GM19328 (cell line): ENCODE data around the gene PGD.
"Not testable (repeated sequence)": the region's sequence is repeated elsewhere in the genome, so short reads cannot be mapped to it uniquely, and the experiment has no call there.

Experiments
- ATAC-seq: cut with Tn5 transposase; IDR thresholded peaks from one replicate; pipeline ENCODE4 v1.9.1; 2021; ENCODE audit warnings: mild to moderate bottlenecking, moderate library complexity; ENCODE audit not compliant: unreplicated experiment

Gene PGD

DNA sequence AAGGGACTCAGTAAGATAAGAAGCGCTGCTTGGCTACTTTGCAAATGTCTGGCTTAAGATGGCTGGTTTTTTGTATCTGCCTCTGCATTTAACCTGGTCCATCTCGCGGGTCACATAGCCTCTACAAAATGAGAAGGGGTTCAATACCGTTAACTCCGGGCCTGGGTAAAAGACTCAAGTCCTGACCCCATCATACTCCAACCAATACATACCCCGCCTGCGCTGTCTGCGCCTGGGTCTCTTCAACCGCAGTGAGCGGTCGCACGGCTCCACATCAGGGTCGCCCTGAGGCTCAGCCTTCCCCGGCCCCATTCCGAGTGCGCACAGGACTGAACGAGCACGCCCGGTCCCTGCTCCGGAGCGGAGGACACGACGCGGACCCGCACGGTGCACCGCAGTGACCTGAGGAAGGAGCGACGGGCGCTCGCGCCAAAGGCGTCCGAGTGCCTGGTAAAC lies 558 bp upstream of the PGD start:
- no peak for ATAC-seq

DNA sequence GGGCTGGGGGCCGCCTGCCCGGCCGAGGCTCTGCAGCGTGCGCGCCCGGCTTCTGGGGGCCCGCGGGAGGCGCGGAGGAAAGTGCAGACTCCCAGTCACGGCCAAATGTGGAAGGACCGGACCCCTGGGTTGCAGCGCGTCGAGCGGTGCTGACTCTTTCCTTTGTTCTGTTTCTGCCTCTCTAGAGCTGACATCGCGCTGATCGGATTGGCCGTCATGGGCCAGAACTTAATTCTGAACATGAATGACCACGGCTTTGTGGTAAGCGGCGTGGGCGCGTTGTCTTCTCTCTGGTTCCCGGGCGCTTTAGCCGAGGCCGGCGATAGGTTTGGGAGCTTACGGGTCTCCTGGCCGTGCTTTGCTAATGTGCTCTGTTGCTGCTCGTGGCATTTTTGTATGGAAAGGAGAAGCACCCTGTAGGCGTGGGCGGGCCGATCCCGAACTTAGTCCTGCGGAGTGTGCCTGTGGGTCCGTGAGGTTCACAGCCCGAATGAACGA lies 629 bp downstream of the PGD start:
- no peak for ATAC-seq

DNA sequence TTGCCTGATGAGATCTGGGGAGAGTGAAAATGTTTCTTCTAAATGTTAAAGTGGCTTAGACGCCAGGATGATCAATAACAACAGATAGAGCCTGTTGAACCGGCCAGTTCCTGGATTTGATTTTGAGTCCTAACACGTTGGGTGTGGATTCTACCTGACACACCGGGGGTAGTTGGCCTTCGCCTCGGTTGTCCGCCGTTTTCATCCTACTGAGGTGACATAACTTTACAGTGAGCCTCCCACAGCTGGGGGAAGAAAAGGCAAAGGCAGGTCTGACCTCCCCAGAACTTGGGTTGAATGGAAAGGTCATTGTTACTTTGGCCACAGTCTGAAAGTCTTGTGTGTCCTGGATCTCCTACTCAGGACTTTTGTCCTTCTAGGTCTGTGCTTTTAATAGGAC lies 1.1 kb downstream of the PGD start:
- no peak for ATAC-seq

DNA sequence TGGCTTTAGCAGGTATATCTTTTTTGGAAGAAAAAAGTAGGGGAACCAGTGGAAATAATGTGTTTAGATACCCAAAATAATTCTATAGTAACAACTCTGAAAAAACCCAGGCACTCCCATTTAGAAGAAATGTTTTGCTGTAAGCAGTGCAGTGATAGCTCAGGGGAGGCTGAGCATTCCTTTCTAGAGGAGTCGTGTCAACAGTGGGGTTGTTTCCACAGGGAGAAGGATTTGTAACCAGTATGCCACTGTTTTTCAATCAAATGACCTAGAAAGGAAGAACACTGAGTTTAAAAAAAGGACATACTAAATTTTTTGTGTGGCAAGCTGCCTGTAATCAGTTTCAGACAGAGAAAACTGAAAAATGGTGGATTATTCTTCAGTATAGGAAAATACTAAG lies 2.4 kb downstream of the PGD start:
- ATAC-seq: no peak

DNA sequence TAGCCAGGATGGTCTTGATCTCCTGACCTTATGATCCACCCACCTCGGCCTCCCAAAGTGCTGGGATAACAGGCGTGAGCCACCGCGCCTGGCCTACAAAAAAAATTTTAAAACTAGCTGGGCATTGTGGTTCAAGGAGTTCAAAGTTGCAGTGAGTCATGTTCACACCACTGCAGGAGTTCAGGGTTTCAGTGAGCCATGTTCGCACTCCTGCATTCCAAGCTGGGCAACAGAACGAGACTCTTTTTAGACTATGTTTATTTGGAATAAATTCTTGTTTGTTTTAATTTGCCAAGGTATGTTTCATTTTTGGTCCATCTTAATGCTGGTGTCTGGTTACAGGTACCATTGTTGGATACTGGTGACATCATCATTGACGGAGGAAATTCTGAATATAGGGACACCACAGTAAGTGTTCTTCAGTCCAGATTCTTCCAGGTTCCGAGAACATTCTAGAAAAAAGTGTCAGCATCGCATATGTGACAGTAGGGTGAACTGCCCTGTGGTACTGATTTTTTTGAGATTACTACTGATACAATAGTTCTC lies 3.9 kb downstream of the PGD start:
- no peak for ATAC-seq

DNA sequence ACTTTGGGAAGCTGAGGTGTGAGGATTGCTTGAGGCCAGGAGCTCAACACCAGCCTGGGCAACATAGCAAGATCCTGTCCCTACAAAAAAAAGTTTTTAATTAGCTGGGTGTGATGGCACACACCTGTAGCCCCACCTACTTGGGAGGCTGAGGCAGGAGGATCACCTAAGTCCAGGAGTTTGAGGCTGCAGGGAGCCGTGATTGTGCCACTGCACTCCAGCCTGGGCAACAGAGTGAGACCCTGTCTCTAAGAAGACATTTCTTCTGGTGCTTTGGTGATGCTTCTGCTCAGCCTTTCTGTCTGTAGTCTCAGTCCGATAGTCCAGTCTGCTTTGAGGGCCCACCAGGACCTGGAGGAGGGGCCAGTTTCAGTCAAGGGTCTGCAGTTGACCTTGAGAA lies 8.3 kb downstream of the PGD start:
- no peak for ATAC-seq

DNA sequence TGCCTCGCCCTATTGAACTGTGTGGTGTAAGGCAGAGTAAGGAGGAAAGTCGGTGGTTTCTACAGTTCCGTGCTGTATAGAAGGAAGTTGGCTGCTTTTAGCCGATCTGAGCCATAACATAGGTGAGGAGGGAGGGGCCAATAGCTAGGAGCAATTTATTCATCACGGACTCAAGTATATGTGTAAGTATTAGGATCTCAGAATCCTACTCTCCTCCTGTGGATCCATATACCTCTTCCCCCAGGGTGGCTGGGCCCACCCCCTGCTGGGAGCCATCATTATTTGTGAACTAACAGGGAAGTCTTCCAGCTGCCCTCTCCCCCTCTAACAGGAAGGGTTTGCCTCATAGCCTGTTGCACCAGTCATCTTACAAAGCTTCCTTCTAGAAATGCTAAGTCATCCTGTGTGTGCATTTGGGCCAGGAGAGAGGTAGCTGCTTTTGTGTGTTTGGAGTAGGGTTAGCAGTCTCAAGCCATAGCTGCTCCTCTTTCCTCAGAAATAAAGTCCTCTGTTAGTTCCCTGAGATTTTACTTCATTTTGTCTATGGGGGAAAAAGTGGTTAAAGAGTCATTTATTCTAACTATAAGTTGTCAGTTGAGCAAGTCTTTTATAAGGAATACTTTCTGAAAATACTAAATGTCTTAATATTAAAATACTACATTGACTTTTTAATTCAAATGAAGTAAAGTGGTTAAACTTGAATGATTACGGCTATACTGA lies 16.5 kb downstream of the PGD start:
- ATAC-seq: no peak

DNA sequence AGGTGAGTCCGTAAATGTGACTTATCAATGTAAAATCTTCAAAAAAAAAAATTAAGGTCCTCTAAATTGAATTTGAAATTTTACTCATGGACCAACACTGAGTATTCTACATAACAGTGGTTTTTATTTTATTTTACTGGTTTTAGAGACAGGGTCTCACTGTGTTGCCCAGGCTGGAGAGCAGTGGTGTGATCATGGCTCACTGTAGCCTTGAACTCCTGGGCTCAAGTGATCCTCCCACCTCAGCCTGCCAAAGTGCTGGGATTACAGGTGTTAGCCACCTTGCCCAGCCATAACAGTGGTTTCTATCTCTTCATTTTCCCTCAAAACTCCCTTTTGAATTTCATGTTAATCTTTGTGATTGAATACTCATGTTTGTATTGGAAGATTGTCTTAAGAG lies 17.1 kb downstream of the PGD start:
- ATAC-seq: not testable (repeated sequence)

DNA sequence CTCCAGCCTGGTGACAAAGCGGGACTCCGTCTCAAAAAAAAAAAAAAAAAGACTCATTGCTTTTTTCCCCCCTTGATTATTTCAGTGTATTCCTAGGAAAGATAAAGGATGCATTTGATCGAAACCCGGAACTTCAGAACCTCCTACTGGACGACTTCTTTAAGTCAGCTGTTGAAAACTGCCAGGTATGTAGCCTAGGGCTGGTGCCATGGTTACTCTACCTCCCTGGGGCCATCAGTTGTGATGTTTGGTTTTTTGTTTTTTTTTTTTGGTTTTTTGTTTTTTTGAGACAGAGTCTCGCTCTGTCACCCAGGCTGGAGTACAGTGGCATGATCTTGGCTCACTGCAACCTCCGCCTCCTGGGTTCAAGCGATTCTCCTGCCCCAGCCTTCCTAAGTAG lies 19.9 kb downstream of the PGD start:
- ATAC-seq: not testable (repeated sequence)

DNA sequence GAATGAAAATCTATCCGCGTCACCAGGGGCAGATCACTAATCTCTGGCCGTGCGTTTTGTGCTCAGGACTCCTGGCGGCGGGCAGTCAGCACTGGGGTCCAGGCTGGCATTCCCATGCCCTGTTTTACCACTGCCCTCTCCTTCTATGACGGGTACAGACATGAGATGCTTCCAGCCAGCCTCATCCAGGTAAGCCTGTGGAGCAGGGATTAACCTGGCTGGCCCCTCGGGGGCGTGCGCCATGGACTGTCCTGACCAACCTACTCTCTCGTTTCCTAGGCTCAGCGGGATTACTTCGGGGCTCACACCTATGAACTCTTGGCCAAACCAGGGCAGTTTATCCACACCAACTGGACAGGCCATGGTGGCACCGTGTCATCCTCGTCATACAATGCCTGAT lies 20.5 kb downstream of the PGD start:
- ATAC-seq: no peak

DNA sequence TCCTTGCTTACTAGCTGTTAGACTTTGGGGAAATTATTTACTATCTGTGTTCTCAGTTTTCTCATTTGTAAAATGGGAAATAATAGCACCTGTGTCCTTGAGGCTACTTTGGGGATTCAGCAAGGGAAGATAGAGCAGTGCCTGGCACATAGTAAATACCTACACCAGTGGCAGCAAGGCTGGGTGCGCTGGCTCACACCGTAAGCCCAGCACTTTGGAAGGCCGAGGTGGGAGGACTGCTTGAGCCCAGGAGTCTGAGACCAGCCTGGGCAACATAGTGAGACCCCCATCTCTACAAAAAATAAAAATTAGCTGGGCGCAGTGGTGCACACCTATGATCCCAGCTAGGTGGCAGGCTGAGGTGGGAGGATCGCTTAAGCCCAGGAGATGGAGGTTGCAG lies 22.8 kb downstream of the PGD start:
- ATAC-seq: no peak

DNA sequence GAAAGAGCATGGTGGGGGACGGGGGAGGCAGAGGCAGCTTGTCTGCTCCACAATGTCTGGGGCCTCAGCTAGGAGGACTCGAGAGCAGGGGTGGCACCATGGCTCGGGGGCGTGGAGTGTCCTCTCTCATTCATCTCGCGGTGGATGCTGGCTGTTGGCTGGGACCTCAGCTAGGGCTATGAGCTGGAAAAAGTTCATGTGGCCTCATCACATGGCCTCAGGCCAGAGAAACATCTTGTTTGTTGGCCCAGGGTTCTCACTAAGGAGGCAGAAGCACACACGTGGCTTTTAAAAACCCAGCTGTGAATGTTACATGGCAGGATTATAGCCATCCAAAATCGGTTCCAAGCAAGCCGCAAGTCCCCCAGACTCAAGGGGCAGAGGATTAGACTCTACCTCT lies 25.2 kb downstream of the PGD start:
- ATAC-seq: no peak

DNA sequence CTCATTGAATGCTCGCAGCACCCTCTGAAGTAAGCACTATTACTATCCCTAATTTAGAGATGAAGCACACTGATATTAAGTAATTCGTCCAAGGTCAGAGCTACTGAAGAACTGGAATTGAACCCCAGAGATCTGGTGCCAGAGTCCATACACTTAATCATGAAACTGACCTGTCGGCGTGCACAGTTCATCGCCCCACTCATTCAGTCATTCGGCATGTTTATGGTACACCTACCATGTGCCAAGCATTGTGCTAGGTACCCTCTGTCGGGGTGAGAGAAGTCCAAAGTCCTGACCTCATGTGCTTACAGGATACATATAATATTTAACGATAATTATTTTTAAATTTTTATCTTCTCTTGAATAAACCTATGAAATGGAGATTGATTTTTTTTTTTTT lies 25.8 kb downstream of the PGD start:
- ATAC-seq: no peak

DNA sequence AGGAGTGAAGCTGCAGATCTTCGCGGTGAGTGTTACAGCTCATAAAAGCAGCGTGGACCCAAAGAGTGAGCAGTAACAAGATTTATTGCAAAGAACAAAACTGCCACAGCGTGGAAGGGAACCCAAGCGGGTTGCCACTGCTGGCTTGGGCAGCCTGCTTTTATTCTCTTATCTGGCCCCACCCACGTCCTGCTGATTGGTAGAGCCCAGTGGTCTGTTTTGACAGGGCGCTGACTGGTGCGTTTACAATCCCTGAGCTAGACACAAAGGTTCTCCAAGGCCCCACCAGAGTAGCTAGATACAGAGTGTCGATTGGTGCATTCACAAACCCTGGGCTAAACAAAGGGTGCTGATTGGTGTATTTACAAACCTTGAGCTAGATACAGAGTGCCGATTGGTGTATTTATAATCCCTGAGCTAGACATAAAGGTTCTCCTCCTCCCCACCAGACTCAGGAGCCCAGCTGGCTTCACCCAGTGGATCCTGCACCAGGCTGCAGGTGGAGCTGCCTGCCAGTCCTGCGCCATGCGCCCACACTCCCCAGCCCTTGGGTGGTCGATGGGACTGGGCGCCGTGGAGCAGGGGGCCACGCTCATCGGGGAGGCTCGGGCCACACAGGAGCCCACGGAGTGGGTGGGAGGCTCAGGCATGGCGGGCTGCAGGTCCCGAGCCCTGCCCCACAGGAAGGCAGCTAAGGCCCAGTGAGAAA lies 27.1 kb downstream of the PGD start:
- ATAC-seq: not testable (repeated sequence)

DNA sequence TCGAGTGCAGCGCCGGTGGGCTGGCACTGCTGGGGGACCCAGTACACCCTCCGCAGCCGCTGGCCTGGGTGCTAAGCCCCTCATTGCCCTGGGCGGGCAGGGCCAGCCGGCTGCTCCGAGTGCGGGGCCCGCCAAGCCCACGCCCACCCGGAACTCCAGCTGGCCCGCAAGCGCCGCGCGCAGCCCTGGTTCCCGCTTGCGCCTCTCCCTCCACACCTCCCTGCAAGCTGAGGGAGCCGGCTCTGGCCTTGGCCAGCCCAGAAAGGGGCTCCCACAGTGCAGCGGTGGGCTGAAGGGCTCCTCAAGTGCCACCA lies 27.6 kb downstream of the PGD start:
- ATAC-seq: not testable (repeated sequence)

DNA sequence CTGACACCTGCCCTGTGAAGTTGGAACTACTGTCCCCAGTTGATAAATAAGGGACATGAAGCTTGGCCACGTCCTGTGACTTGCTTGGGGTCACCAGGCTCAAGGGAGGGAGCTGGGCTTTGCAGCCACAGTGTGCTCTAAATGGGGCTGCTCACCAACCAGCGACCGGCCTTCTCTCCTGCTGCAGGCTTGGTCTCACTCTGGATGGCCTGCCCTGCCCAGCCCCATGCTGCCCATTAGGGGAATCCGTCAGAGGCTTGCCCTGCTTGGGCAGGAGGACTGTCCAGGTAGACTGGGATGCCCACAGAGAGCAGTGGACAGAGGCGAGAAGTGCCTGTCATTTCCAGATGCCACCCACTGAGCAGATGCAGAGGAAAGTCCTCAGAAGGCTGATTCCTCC lies 30.1 kb downstream of the PGD start:
- ATAC-seq: no peak

DNA sequence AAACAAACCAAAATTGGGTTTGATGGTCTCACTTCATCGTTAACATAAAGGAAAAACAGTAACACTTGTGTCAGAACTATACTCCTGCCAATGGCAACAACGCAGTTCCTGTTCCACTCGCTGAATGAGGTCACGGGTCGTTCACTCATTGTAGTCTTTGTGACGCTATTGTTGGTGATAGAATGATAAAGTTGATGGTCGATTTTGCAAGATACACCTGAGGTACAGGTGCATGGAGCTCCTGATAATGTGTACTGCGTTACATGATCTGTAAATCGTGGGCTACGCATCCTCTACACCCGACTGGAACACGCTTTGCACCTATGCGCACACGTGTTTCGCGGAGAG lies 31.0 kb downstream of the PGD start:
- no peak for ATAC-seq

DNA sequence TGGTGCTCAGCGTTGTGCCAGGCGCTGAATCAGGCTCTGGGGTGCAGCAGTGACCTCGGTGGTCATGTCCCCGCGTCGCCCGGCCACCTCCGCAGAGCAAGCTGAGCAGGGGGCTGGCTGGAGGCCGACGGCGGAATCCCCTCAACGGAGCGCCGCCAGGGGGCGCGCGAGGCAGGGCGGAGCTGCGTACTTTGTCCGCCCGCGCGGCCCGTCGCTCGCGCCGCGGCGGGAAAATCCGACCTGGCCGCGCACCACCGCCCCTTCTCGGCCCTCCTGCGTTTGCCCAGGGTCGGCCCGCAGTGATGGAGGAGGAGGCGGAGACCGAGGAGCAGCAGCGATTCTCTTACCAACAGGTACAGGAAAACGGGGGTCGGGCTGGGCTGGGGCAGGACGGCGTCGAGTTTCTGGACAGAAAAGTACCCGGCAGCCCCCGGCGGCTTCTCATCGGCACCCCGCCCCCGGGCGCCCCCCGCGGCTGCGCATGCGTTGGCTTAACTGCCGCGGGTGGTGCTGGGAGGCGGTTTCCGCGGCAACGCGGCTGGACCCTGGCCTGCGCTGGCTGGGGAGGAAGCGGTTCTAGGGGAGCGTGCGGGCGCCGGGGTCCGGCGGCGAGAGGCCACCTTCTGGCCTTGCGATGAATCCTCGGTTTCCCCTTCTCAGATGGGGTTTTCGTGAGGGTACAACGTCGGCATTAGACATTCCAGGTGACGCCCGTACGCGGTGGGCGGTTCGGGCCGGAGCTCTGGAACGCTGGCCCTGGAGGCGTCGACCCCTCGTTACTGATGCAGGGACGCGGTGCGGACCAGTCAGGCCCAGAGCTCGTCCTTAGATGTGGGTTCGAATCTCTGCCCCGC lies 31.6 kb downstream of the PGD start, which contains the start of gene CENPS:
Gene CENPS, plus strand, starts transcription at position 218 of the 854 bp plus-strand sequence. Its CDS starts 85 bp downstream, at position 303.
- peak; percentile 75 for ATAC-seq

DNA sequence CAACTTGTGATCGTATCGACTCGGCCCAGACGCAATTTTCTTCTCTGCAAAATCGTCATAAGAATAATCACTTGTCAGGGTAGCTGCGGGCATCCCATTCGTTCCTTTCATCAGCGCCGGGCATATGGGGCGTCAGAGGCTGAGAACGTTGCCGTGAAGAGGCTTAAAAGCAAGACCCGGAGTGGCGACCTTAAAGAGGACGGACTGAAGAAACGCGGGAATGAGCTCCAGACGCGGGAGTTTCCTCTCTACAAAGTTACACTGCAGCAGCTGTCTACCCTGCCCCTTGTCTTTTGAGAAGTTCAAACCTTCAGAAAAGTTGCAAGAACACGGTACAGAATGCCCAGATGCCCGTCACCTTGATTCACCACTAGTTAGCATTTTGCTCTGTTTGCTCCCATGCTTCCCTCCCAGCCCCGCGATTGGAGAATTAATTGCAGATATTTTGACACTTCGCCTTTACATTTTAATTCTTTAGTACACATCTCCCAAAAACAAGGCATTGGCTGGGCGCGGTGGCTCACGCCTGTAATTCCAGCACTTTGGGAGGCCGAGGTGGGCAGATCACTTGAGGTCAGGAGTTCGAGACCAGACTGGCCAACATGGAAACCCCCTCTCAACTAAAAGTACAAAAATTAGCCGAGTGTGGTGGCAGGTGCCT lies 32.3 kb downstream of the PGD start:
- no peak for ATAC-seq

DNA sequence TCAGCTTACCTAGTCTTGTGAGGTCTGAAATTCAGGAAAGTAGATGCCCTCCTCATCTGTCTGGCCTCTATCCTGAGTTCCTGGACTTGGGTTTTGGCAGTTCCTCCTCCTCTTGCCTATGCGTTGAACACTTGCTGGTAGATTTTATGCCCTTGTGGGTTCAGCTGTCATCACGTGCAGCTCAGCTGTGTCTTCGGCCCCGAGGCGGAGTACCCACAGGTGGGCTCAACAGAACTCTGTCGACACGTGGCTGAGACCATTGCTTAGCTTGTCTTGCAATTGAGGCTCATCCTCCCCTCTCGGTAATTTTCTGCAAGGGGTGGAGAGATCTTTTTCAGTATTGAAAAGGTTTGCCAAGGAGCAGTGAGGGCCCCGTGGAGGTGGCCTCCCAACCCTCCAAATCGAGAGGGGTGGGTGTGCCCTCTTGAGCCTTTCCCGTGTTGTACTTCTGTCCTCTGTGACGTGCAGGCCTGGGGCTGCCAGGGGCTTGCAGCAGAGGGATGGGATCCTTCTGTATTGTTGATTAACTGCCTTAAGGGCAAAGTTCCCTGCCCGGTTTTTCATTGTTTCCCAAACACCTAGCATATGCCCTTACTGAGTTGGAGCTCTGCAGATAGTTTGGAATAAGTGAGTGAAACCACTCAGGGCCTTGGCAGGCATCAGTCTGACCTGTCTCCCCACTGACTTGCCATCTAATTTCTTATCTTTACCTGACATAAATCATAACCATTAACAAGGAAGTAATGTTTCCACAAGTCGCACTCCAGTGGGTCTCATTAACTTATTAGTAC lies 34.2 kb downstream of the PGD start:
- ATAC-seq: no peak
